Stimulated activated CD8-positive, alpha-beta memory T cell treated with anti-CD3 and anti-CD28 coated beads, Interleukin-12 subunit alpha, Interleukin-12 subunit beta, amount 100 ng/mL, for 4 hours (primary cell): ENCODE measurements around the gene DPPA3.
"Not testable (repeated sequence)": the region's sequence is repeated elsewhere in the genome, so short reads cannot be mapped to it uniquely, and the experiment has no call there.

Experiments used
- DNase-seq: peaks from one replicate; pipeline ENCODE4 v3.0.0-alpha.2; 2020; ENCODE audit warnings: low read depth

DPPA3 gene

GRCh38 chr12:7711133-7711532 is at the start of gene DPPA3:
DPPA3 (plus strand) TSS chr12:7711433; CDS start chr12:7711571, 138 bp downstream.
- no peak for DNase-seq

GRCh38 chr12:7661741-7662140 is 49.5 kb upstream of the DPPA3 start:
- no peak for DNase-seq

- DNase-seq: no peak
Observed at GRCh38 chr12:7666595-7666994, 44.6 kb upstream of the DPPA3 start.

- DNase-seq: no peak
Observed at GRCh38 chr12:7667125-7667524, 44.1 kb upstream of the DPPA3 start.

GRCh38 chr12:7668171-7668570 is 43.1 kb upstream of the DPPA3 start:
- no peak for DNase-seq

- DNase-seq: not testable (repeated sequence)
Observed at GRCh38 chr12:7675455-7675854, 35.8 kb upstream of the DPPA3 start.

GRCh38 chr12:7677432-7677888 is 33.8 kb upstream of the DPPA3 start:
- not testable (repeated sequence) for DNase-seq

GRCh38 chr12:7678744-7679143 is 32.5 kb upstream of the DPPA3 start:
- no peak for DNase-seq

GRCh38 chr12:7679251-7680045 is 31.8 kb upstream of the DPPA3 start:
- DNase-seq: no peak

GRCh38 chr12:7681535-7681934 is 29.7 kb upstream of the DPPA3 start:
- DNase-seq: no peak

GRCh38 chr12:7693793-7694192 is 17.4 kb upstream of the DPPA3 start:
- DNase-seq: no peak

- DNase-seq: no peak
Observed at GRCh38 chr12:7694556-7695236, 16.5 kb upstream of the DPPA3 start.

GRCh38 chr12:7695237-7695560 is 16.0 kb upstream of the DPPA3 start:
- no peak for DNase-seq

GRCh38 chr12:7695566-7696197 is 15.6 kb upstream of the DPPA3 start, which contains the start of gene GDF3:
GDF3 (minus strand) TSS chr12:7695775; CDS start chr12:7695728, 47 bp downstream.
- DNase-seq: no peak

- DNase-seq: no peak
Observed at GRCh38 chr12:7705846-7706245, 5.4 kb upstream of the DPPA3 start.

- DNase-seq: no peak
Observed at GRCh38 chr12:7709969-7710675, 1.1 kb upstream of the DPPA3 start.

- DNase-seq: no peak
Observed at GRCh38 chr12:7712841-7713442, 1.7 kb downstream of the DPPA3 start.

GRCh38 chr12:7716381-7716780 is 5.1 kb downstream of the DPPA3 start:
- no peak for DNase-seq

GRCh38 chr12:7719946-7720730 is 8.9 kb downstream of the DPPA3 start:
- DNase-seq: no peak

- no peak for DNase-seq
Observed at GRCh38 chr12:7723926-7724325, 12.7 kb downstream of the DPPA3 start.

- no peak for DNase-seq
Observed at GRCh38 chr12:7729746-7730145, 18.5 kb downstream of the DPPA3 start.
